GM12864 (cell line): Measurements from ENCODE around the gene CAMSAP2.

ENCODE experiments used
- DNase-seq: peaks from one replicate; pipeline ENCODE4 v3.0.0-alpha.2; 2011; ENCODE audit warnings: low read depth
- H3K4me3 ChIP-seq: 2 replicates; pipeline ENCODE4 v1.5.1; 2011; ENCODE audit warnings: mild to moderate bottlenecking, low read depth, low read length, control low read depth
- CTCF ChIP-seq: IDR thresholded peaks from 2 replicates; pipeline ENCODE4 v1.5.1; 2011; ENCODE audit warnings: low read depth, mild to moderate bottlenecking, moderate library complexity, low read length, control low read depth, inconsistent platforms; ENCODE audit errors: missing control alignments

Gene CAMSAP2

GRCh38 chr1:200899954-200900867, 161.5 kb downstream of the CAMSAP2 start:
- no peak for TF ChIP-seq CTCF
- DNase-seq = no peak
- no peak overlapping the region for H3K4me3 ChIP-seq

GRCh38 chr1:200900877-200901276, 162.2 kb downstream of the CAMSAP2 start:
- DNase-seq = no peak
- no peak for TF ChIP-seq CTCF
- no peak overlapping the region for H3K4me3 ChIP-seq

GRCh38 chr1:200901350-200901749, 162.7 kb downstream of the CAMSAP2 start:
- DNase-seq = no peak
- TF ChIP-seq CTCF = no peak
- H3K4me3 ChIP-seq = no peak overlapping the region

GRCh38 chr1:200901796-200902444, 163.2 kb downstream of the CAMSAP2 start:
- TF ChIP-seq CTCF = no peak
- DNase-seq = no peak
- H3K4me3 ChIP-seq = no peak overlapping the region

- no peak for DNase-seq
- no peak overlapping the region for H3K4me3 ChIP-seq
- TF ChIP-seq CTCF = no peak
Observed at GRCh38 chr1:200903793-200904192, 165.1 kb downstream of the CAMSAP2 start.

GRCh38 chr1:200904772-200905171, 166.1 kb downstream of the CAMSAP2 start:
- no peak for TF ChIP-seq CTCF
- no peak overlapping the region for H3K4me3 ChIP-seq
- DNase-seq = no peak
